Tibial artery (tissue), 4 donors: ENCODE measurements around the gene MRPS18C.
"Not testable (repeated sequence)": the region's sequence is repeated elsewhere in the genome, so short reads cannot be mapped to it uniquely, and the experiment has no call there.

ENCODE experiments used
- DNase-seq, 2 donors: peaks; one replicate each; pipeline ENCODE4 v3.0.0-alpha.2; 2019
- H3K27ac ChIP-seq, 2 donors: fragments of 200-600 bp; sonication (generic) in 1 of 2; 1 replicate in 1 of 2; 2 replicates in 1 of 2; pipeline ENCODE4 v1.5.1; 2018 to 2019; ENCODE audit warnings: mild to moderate bottlenecking in 1 of 2
- H3K27me3 ChIP-seq, 2 donors: fragments of 200-600 bp; sonication (generic) in 1 of 2; one replicate each; pipeline versions ENCODE4 v1.5.1 to v1.6.0; 2016 to 2019
- H3K36me3 ChIP-seq, 3 donors: fragments of 200-600 bp; sonication (generic) in 2 of 3; one replicate each; pipeline ENCODE4 v1.5.1; 2016 to 2019; ENCODE audit warnings: mild to moderate bottlenecking in 2 of 3
- H3K4me1 ChIP-seq, 4 donors: fragments of 200-600 bp; sonication (generic) in 2 of 4; 1 replicate in 3 of 4; 2 replicates in 1 of 4; pipeline ENCODE4 v1.5.1; 2016 to 2019
- H3K4me3 ChIP-seq, 2 donors: fragments of 200-600 bp; sonication (generic) in 1 of 2; 1 replicate in 1 of 2; 2 replicates in 1 of 2; pipeline ENCODE4 v1.5.1; 2018 to 2019; ENCODE audit warnings: mild to moderate bottlenecking in 2 of 2
- H3K9me3 ChIP-seq, 3 donors: fragments of 200-600 bp; sonication (generic) in 1 of 3; one replicate each; pipeline ENCODE4 v1.5.1; 2016 to 2019
- CTCF ChIP-seq, 2 experiments: fragments of 200-600 bp in 1 of 2; fragments of 450-650 bp in 1 of 2; IDR thresholded peaks; one replicate each; pipeline ENCODE4 v1.5.1; 2017 to 2019; ENCODE audit warnings: antibody characterized with exemption in 2 of 2, mild to moderate bottlenecking in 1 of 2, moderate library complexity in 1 of 2
- intact Hi-C: fragments of 100-400 bp; cut with DNase I; formaldehyde crosslinking; loops from one replicate; pipeline ENCODE4 v1.15.0; 2023; ENCODE audit warnings: low total_unique reads

MRPS18C gene

GRCh38 chr4:83484500-83485461 lies 28.9 kb downstream of the MRPS18C start, which contains the start of gene ABRAXAS1:
ABRAXAS1 (minus strand) TSS chr4:83485100; CDS start chr4:83485072, 28 bp downstream.
- H3K27ac ChIP-seq = peak within 1 kb of the TSS; percentile 84 to 93
- intact Hi-C loops = loop anchor here (2.0 kb wide), 1 partner anchor 30 kb away; the partner anchor contains the start of gene HELQ

GRCh38 chr4:83486457-83487129 lies 30.7 kb downstream of the MRPS18C start:
- Histone ChIP-seq H3K36me3 (no peaks in the 10 kb centered on the region), H3K4me3 (no peak overlapping the region), H3K9me3 (no peaks in the 10 kb centered on the region), H3K27ac (peak overlapping the region; percentile 70 to 84), H3K27me3 (no peaks in the 10 kb centered on the region), H3K4me1 (peaks cover 0 to 20% (median 7%) of the 10 kb centered on the region in 4 donors)
- DNase-seq = no peak
- TF ChIP-seq CTCF (IDR thresholded peaks at IDR 0.05) = no peak
- intact Hi-C loops = no loop called here

More at GRCh38 chr4:83484500-83485461, 28.9 kb downstream of the MRPS18C start, which contains the start of gene ABRAXAS1:
- no peak for TF ChIP-seq CTCF (IDR thresholded peaks at IDR 0.05)
- peak; percentile 96 to 98 for DNase-seq
- Histone ChIP-seq H3K36me3 (peaks cover 0 to 13% (median 0%) of the 10 kb centered on the region in 3 donors), H3K27me3 (no peaks in the 10 kb centered on the region), H3K4me3 (peak within 1 kb of the TSS; percentile 67 to 80), H3K9me3 (no peaks in the 10 kb centered on the region), H3K4me1 (peaks cover 0 to 20% (median 7%) of the 10 kb centered on the region in 4 donors)

- Histone ChIP-seq H3K27ac (no peak overlapping the region), H3K36me3 (no peaks in the 10 kb centered on the region), H3K4me3 (no peak overlapping the region), H3K27me3 (peaks cover 0 to 3% of the 10 kb centered on the region in 2 donors), H3K4me1 (peaks cover 0 to 9% (median 3%) of the 10 kb centered on the region in 4 donors), H3K9me3 (no peaks in the 10 kb centered on the region)
- no peak for DNase-seq
- no peak for TF ChIP-seq CTCF (IDR thresholded peaks at IDR 0.05)
- intact Hi-C loops = no loop called here
Measured at GRCh38 chr4:83489711-83490326, 34.0 kb downstream of the MRPS18C start.

- TF ChIP-seq CTCF (IDR thresholded peaks at IDR 0.05) = peak; percentile 22 to 40
- H3K4me3 ChIP-seq = no peak overlapping the region
- peaks cover 0 to 3% of the 10 kb centered on the region in 2 donors for H3K27me3 ChIP-seq
- H3K9me3 ChIP-seq = no peaks in the 10 kb centered on the region
- intact Hi-C loops = no loop called here
- H3K4me1 ChIP-seq = peaks cover 0 to 2% (median 0%) of the 10 kb centered on the region in 4 donors
- no peaks in the 10 kb centered on the region for H3K36me3 ChIP-seq
- no peak overlapping the region for H3K27ac ChIP-seq
- no peak for DNase-seq
Measured at GRCh38 chr4:83490876-83491450, 35.1 kb downstream of the MRPS18C start.

- H3K9me3 ChIP-seq, H3K4me1 ChIP-seq, H3K27ac ChIP-seq, H3K36me3 ChIP-seq, H3K4me3 ChIP-seq, H3K27me3 ChIP-seq, DNase-seq, intact Hi-C loops: not testable (repeated sequence)
Measured at GRCh38 chr4:83496085-83496917, 40.4 kb downstream of the MRPS18C start.
